Stimulated activated CD4-positive, alpha-beta T cell treated with anti-CD3 and anti-CD28 coated beads, Interleukin-15, amount 100 ng/mL, for 24 hours (primary cell): Measurements from ENCODE around the gene HMGXB3.

Experiments used
- DNase-seq: peaks from one replicate; pipeline ENCODE4 v3.0.0-alpha.2; 2020

The HMGXB3 gene

GRCh38 chr5:150054569-150054968 is 54.0 kb downstream of the HMGXB3 start:
- DNase-seq = no peak

- DNase-seq = no peak
These were observed 55.0 kb downstream of the HMGXB3 start for GRCh38 chr5:150055326-150056074.

- no peak for DNase-seq
These were observed 55.5 kb downstream of the HMGXB3 start for GRCh38 chr5:150056075-150056443.

GRCh38 chr5:150057052-150057451 is 56.5 kb downstream of the HMGXB3 start:
- DNase-seq = no peak

GRCh38 chr5:150057511-150057910 is 57.0 kb downstream of the HMGXB3 start:
- DNase-seq = no peak

- DNase-seq = no peak
These were observed 57.5 kb downstream of the HMGXB3 start for GRCh38 chr5:150057996-150058395.

- DNase-seq = no peak
These were observed 58.1 kb downstream of the HMGXB3 start for GRCh38 chr5:150058480-150059126.

- no peak for DNase-seq
These were observed 59.1 kb downstream of the HMGXB3 start for GRCh38 chr5:150059623-150060022.

- no peak for DNase-seq
These were observed 59.9 kb downstream of the HMGXB3 start for GRCh38 chr5:150060471-150060870.

GRCh38 chr5:150061538-150061995 is 61.0 kb downstream of the HMGXB3 start:
- DNase-seq = no peak

GRCh38 chr5:150062216-150062922 is 61.8 kb downstream of the HMGXB3 start:
- DNase-seq = no peak

- no peak for DNase-seq
These were observed 63.1 kb downstream of the HMGXB3 start for GRCh38 chr5:150063638-150064037.

GRCh38 chr5:150064681-150065220 is 64.2 kb downstream of the HMGXB3 start:
- DNase-seq = no peak

- DNase-seq = no peak
These were observed 64.8 kb downstream of the HMGXB3 start for GRCh38 chr5:150065346-150065745.

- no peak for DNase-seq
These were observed 65.3 kb downstream of the HMGXB3 start for GRCh38 chr5:150065886-150066285.

- no peak for DNase-seq
These were observed 65.9 kb downstream of the HMGXB3 start for GRCh38 chr5:150066436-150066835.

- DNase-seq = no peak
These were observed 66.4 kb downstream of the HMGXB3 start for GRCh38 chr5:150066901-150067396.

GRCh38 chr5:150067405-150067960 is 66.9 kb downstream of the HMGXB3 start:
- no peak for DNase-seq

- no peak for DNase-seq
These were observed 67.5 kb downstream of the HMGXB3 start for GRCh38 chr5:150068071-150068470.

GRCh38 chr5:150068472-150068871 is 67.9 kb downstream of the HMGXB3 start:
- DNase-seq = no peak

GRCh38 chr5:150068961-150069645 is 68.6 kb downstream of the HMGXB3 start:
- no peak for DNase-seq
